HG03432 (cell line): Measurements from ENCODE around the gene FLNC.

Source experiments
- ATAC-seq: cut with Tn5 transposase; IDR thresholded peaks from one replicate; pipeline ENCODE4 v1.9.1; 2021; ENCODE audit warnings: mild to moderate bottlenecking, moderate library complexity; ENCODE audit not compliant: unreplicated experiment

Gene FLNC

DNA sequence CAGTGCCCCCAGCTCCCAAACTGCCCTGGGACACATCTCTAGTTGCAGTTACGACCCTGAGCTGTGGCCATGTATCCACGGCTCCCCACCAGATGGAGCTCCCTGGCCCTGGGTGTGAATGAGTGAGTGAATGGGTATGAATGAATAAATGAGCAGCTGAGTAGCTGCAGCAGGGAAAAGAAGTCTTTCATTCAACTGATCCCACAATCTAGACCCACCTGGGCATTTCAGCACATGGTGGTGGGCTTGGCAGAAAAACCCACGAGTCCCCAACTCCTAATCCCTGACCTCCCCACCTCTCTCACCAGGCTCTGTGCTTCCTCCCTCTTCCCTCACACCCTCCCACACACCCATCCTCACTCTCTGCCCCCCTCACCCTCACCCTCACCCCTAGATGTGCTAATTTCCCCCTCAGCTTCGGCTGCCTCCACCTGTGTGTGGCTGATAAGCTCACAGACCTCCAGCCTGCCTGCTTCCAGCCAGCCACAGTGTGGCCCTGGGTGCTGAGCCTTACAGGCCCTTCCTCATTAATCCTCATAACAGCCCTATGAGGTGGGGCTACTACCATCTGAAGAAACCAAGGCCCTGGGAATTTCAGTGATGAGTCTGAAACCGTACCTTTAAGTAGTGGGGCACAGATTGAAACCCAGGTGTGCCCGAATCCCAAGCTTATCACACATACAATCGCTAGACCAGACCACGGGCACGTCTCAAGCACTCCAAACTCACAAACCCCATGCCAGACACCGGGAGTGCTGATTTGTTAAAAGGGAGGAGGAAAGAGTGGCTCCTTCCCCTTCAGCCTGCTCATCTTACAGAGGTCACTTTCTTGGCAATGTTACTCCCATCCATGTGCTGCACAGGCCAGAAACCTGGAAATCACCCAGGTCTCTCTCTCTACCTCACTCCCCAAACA, 30.2 kb downstream of the FLNC start:
- no peak for ATAC-seq

DNA sequence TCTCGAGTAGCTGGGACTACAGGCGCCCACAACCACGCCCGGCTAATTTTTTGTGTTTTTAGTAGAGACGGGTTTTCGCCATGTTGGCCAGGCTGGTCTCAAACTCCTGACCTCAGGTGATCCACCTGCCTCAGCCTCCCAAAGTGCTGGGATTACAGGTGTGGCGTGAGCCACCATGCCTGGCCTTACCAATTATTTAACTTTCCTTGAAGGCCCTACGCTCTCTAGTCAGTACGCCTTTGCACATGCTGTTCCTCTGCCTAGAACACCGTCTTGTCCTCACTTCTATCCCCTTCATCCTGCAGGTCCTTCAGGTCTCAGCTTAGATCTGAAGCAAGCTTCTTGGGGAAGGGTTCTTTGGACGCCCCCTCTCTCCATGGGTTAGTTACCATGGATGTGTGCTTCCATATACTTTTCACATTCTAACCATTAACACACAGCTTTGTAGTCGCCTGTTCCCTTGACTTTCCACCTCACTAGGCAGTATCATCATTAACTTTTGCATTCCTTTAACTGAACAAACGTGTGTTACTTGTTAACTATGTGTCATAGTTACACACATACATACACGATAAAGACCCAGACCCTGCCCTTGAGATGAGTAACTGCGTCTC, 31.9 kb downstream of the FLNC start:
- no peak for ATAC-seq

DNA sequence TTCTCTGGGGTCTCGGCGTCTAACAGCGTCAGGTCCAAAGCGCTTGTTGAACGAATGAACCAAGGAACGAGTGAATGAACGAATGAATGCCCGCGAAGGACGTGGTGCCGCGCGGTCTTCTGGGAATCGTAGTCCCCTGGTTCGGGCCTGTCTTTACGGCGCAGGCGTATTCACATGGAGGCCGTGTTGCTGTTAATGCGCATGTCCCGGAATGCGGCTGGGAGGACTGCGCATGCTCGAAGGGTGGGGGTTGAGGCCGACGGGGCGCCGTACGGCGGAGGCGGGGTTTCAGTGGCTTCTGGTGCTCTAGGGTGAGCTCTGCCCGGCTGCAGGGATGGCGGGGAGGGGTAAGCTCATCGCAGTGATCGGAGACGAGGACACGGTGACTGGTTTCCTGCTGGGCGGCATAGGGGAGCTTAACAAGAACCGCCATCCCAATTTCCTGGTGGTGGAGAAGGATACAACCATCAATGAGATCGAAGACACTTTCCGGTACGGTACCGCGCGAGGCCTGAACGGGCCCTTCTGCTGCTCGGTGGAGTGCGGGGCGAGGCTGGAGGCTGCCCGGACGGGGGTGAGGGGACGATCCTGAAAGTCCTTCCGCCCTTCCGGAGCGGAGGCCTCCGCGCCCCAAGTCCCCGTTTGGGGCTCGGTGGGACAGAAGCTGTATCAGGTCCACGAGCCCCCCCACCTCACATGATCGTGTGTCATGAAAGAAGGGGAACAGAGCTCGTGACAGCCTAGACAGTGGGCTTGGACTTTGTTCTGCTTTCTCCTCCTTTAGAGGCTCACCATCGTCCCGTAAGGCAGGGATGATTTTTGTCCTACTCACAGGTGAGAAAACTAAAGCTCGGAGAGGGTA, 32.6 kb downstream of the FLNC start, which contains the start of gene ATP6V1F:
ATP6V1F (plus strand) TSS at position 286 of the 862 bp plus-strand sequence; CDS start at position 335, 49 bp downstream.
- peak; percentile 90 for ATAC-seq

- peak; percentile 40 for ATAC-seq
Observed at GRCh38 chr7:128863433-128863989, 33.3 kb downstream of the FLNC start.

- no peak for ATAC-seq
Observed at GRCh38 chr7:128865303-128865702, 35.1 kb downstream of the FLNC start.

- no peak for ATAC-seq
Observed at GRCh38 chr7:128865996-128866877, 36.0 kb downstream of the FLNC start.

GRCh38 chr7:128867241-128867640, 37.0 kb downstream of the FLNC start:
- no peak for ATAC-seq

DNA sequence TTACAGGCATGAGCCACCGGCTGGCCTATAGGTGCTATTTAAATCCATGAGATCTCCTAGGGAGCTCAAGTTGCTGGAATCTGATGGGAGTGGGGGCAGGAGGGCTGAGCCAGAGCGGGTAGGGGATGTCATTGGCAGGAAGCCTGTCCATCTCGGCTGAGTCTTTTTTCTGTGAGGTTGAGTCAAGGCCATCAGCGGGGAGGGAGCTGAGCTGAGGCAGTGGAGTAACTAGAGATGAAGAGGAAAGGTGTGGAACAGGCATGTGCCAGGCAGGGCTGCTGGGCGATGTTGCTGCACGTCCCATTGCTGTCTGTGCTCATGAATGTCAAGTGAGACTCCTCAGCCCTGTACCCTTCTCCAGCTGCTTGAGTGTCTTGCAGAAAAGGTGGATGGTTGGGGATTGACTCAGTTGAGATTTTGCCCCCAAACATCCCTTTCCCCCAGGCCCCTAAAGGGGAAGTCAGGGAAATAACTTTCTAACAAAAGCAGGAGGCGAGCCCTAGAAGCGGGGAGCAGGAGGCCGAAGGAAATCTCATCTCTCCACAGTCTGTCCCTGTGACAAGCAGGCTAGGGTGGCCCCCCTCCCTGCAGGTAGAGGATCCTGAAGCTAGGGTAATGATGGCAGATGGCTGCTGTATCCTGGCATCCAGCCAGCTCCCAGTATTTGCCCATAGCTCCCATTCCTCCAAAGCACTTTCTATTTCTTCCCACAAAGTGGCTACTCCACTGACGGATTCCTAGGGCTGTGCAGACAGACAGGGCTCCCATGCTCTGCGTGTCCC, 37.8 kb downstream of the FLNC start:
- no peak for ATAC-seq

- no peak for ATAC-seq
Observed at GRCh38 chr7:128868624-128869137, 38.5 kb downstream of the FLNC start.

DNA sequence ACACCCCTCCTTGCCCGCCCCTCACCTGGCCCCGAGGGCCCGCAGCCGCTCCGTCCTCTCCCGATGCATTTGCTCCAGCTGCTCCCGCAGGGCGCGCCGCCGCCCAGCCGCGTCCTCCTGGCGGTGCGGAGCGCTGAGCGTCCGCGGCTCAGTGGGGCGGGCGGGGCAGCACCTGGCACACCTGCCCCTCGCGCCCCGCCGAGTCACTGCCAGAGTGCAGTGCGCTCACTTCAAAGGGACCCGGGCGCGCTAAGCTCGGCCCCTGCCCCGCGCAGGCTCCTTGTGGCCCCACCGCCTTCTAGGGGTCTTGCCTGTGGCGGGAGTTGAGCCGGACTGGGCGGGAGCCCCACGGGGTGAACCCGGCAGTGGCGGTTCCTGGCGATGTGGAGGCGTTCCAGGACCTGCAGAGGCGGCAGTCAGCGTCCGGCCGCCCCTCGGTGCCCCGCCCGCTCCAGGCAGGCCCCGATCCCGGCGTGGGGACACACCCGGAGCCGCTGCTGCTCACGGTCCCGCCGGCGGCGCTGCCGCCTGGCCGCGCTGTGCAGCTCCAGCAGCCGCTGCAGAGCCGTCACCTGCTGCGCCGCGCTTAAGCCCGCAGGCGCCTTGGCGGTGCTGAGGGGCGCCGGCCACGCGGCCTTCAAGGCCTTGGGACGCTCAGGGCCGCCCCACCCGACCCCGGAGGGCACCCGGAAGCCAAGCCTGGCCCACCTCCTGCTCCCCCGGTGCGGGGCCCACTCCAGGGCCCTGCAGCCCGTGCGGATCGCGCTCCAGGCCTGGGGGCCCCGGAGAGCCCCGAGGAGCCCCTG, 39.1 kb downstream of the FLNC start:
- peak; percentile 89 for ATAC-seq

DNA sequence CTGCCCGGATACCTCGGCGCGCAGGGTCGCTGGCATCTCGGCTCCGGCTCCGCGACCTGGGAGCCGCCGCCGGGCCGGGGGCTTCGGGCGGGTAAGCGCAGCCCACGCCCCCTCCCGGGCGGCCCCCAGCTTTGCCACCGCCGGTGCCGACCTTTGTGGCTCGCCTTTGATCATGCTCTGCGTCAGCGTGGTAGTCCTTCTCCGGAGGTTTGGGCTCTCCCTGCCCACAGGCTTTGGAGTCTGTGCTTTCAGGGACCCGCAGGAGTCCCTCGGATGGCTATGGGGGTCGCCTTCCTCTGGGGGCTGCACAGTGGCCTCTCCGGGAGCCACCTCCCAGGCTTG, 39.7 kb downstream of the FLNC start:
- peak; percentile 23 for ATAC-seq

DNA sequence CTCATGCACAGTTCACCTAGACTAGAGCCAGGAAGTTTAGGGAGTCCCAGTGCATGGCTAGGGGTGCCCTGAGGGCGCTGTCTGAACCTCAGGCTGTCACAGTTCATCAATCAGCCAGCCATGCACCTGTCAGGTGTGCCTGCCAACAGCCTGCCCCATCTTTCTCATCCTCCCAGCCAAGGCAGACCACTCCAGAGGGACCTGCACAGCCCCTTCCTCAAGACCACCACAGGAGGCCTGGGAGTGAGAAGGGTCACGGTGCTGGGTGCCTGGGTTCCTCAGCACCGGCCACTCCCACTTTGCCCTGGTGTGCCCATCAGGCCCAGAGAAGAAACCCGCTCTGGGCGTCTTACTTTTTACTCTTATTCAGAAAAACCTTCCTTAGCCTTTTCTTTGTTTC, 40.8 kb downstream of the FLNC start:
- ATAC-seq = no peak

- ATAC-seq = no peak
Observed at GRCh38 chr7:128872394-128872824, 42.2 kb downstream of the FLNC start.

DNA sequence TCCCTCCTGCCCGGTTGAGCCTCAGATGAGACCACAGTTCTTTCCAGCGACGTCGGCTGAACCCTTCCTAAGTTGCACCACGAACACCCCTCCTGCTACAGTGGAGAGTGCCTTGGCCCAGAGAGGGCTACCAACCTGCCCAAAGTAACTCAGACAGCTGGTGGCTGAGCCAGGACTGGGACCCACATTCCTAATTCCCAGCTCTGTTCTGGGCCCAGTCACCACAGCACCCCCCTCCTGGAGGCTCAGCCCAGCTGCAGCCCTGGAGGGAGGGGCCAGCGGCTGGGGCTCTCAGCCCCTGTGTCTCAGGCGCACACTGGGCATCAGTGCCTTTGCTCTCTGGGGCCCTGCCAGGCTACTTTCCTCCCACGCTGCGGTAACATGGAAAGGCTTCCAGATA, 43.0 kb downstream of the FLNC start:
- ATAC-seq = no peak

- ATAC-seq = no peak
Observed at GRCh38 chr7:128874140-128875031, 44.2 kb downstream of the FLNC start.

GRCh38 chr7:128875523-128875948, 45.3 kb downstream of the FLNC start:
- no peak for ATAC-seq

DNA sequence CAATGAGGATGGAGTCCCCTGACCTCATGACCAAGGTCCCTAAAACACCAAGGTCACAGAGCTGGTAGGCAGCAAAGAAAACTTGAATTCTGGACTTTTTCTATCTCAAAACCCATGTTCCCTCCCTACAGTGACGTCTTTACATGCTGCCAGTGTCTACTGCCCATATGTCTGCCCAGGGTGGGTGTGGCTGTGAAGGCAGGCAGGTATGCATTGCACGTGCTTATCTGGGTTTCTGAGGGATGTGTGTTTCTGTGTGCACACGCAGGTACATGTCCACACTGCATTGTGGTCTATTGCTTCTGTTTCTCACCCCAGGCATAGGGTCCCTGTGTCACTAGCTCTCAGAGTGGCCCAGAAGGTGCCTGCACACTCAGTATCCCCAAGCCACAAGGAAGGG, 45.9 kb downstream of the FLNC start:
- no peak for ATAC-seq
